Subcutaneous adipose tissue (tissue), 4 donors: ENCODE results near the gene ASTN1. TPM values are rescaled to one million over a fixed set of nuclear protein-coding genes. Genes with fewer than 3 reads are reported as not detected.

Source experiments
- total RNA-seq, 4 donors: library from RNA; depleted of rRNA; stranded (reverse); fragments of >200 nt; gene quantifications; one replicate each; pipeline ENCODE4 v1.1.0, GENCODE V29; 2016
- TF ChIP-seq, protein P1 (sequence below): fragments of 450-650 bp; IDR thresholded peaks from one replicate; pipeline ENCODE4 v1.5.1; 2016; ENCODE audit warnings: low read depth, mild to moderate bottlenecking, control low read depth, antibody characterized with exemption, moderate library complexity

Gene ASTN1
- total RNA-seq, 4 donors from 2014 or later, result 0.33 TPM; not detected in 3

DNA sequence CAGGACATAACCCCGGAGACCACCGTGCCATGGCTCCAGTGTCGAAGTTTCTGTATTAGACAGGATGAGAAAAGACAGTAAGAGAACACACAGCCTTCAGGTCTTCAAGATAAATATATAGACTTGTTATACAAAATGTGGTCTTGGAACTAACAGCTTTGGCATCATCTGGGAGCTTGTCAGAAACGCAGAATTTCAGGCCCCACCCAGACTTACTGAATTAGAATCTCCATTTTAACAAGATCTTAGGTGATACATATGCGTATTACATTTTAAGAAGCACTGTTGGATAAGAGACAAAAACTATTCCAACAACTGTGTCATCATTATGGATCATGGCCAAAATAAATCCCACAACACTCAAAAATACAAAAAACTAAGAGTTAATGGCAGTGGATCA is 239.3 kb downstream of the ASTN1 start:
- TF ChIP-seq, protein P1, sequence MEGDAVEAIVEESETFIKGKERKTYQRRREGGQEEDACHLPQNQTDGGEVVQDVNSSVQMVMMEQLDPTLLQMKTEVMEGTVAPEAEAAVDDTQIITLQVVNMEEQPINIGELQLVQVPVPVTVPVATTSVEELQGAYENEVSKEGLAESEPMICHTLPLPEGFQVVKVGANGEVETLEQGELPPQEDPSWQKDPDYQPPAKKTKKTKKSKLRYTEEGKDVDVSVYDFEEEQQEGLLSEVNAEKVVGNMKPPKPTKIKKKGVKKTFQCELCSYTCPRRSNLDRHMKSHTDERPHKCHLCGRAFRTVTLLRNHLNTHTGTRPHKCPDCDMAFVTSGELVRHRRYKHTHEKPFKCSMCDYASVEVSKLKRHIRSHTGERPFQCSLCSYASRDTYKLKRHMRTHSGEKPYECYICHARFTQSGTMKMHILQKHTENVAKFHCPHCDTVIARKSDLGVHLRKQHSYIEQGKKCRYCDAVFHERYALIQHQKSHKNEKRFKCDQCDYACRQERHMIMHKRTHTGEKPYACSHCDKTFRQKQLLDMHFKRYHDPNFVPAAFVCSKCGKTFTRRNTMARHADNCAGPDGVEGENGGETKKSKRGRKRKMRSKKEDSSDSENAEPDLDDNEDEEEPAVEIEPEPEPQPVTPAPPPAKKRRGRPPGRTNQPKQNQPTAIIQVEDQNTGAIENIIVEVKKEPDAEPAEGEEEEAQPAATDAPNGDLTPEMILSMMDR, result no peak

- TF ChIP-seq, protein P1, result no peak
Observed at GRCh38 chr1:176923283-176923682, 241.2 kb downstream of the ASTN1 start.

DNA sequence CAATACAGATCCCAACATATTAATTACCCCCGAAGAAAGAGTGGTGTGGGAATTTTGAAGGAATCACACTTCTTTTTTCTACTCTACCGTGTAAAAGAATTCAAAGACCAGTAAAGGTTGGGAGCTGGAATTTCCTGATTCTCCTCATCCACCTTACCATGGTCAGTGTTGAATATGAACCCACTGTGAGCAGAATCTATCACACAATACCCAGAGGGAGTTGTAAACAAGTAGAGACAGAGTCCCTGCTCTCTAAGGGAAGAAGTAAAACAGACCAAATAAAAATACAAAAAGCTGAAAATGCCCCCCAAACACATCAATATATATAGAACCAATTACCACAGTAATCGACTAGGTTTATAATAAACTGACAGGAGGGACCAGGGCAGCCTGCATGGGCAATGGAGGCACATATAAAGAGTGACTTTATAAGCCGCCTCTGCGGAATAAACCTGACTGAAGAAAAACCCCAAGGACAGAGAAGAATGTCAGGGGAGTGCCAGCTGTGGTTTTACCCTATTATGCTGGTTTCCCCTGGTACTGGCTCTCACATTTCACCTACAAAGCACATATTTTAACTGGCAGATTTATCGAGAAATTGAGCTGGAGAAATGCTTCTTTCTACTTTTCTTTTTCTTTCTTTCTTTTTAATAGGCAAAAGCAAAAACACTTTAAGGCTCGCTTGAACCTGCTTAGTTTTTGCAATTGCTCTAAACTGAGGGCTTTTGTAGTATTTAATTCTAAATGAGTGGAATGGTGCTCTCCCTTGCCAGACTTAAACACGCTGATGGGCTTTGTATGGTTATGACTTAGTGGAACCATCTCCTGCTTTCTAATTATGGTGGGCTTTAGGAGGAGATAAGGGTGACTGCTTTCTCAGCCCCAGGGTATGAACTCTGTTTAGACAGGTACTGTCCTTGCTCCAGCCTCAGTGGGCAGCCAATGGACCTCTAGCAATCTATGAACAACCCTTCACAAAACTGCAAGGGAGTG is 244.8 kb downstream of the ASTN1 start:
- TF ChIP-seq, protein P1, result no peak

- TF ChIP-seq, protein P1, result no peak
Observed at GRCh38 chr1:176905648-176906047, 258.9 kb downstream of the ASTN1 start.

- TF ChIP-seq, protein P1, result no peak
Observed at GRCh38 chr1:176904057-176904751, 260.3 kb downstream of the ASTN1 start.

DNA sequence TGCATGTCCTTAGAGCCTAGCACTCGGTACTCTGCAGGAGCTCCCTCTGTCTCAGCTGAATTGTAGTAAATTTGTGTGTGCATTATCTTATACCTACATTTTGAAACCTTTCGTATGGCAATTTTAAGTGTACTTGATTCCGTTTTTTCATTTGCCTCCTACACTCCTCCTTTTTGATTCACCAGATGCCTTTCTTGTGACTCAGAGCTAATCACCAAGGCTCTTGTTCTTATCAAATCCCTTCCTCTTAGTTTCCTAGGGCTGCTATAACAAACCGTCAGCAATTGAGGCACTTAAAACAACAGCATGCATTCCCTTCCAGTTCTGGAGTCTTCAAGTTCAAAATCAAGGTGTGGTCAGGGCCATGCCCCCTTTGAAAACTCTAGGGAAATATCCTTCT is 261.0 kb downstream of the ASTN1 start:
- TF ChIP-seq, protein P1, result no peak

- TF ChIP-seq, protein P1, result no peak
Observed at GRCh38 chr1:176899321-176899720, 265.2 kb downstream of the ASTN1 start.
